CD14-positive monocyte (primary cell): ENCODE measurements around the gene ZC3H11A. TPM values are rescaled to one million over a fixed set of nuclear protein-coding genes. Genes with fewer than 3 reads are reported as not detected.

Experiments used
- DNase-seq, 3 donors: peaks; one replicate each; pipeline ENCODE4 v3.0.0-alpha.2; 2011 to 2022
- H2AFZ ChIP-seq: 2 replicates; pipeline ENCODE4 v1.6.0; 2012; ENCODE audit warnings: mild to moderate bottlenecking, low read depth, low read length, inconsistent platforms; ENCODE audit not compliant: insufficient read depth, poor library complexity, severe bottlenecking
- H3K27ac ChIP-seq, 2 donors: 1 replicate in 1 of 2; 2 replicates in 1 of 2; pipeline ENCODE4 v1.5.1; 2012 to 2013; ENCODE audit warnings: low read length in 2 of 2, control low read depth in 1 of 2, inconsistent platforms in 1 of 2, low read depth in 1 of 2, mild to moderate bottlenecking in 1 of 2
- H3K27me3 ChIP-seq, 2 donors: one replicate each; pipeline versions ENCODE4 v1.6.0 to v1.6.1; 2011 to 2013; ENCODE audit warnings: low read length in 2 of 2; ENCODE audit not compliant: control insufficient read depth in 2 of 2, insufficient read depth in 2 of 2
- H3K36me3 ChIP-seq, 2 donors: replicated peaks in 1 of 2; 1 replicate in 1 of 2; 2 replicates in 1 of 2; pipeline versions ENCODE4 v1.5.1 to v1.6.1; 2012 to 2013; ENCODE audit warnings: low read length in 2 of 2, control low read depth in 1 of 2, inconsistent platforms in 1 of 2, mild to moderate bottlenecking in 1 of 2; ENCODE audit not compliant: insufficient read depth in 2 of 2, control insufficient read depth in 1 of 2
- H3K4me1 ChIP-seq, 2 donors: 1 replicate in 1 of 2; 2 replicates in 1 of 2; pipeline versions ENCODE4 v1.5.1 to v1.6.1; 2012 to 2013; ENCODE audit warnings: low read length in 2 of 2, control low read depth in 1 of 2, inconsistent platforms in 1 of 2, mild to moderate bottlenecking in 1 of 2, moderate library complexity in 1 of 2; ENCODE audit not compliant: insufficient read depth in 2 of 2, control insufficient read depth in 1 of 2
- H3K4me2 ChIP-seq: replicated peaks from 2 replicates; pipeline ENCODE3; 2012; ENCODE audit warnings: low read length, moderate library complexity, mild to moderate bottlenecking; ENCODE audit not compliant: poor library complexity, severe bottlenecking; ENCODE audit errors: extremely low read depth
- H3K4me3 ChIP-seq, 3 experiments: fragments of 200-600 bp in 1 of 3; sonication (generic) in 1 of 3; replicated peaks in 1 of 3; 1 replicate in 2 of 3; 2 replicates in 1 of 3; pipeline ENCODE4 v1.5.1; 2011 to 2013; ENCODE audit warnings: low read length in 3 of 3, mild to moderate bottlenecking in 3 of 3, control low read depth in 2 of 3, low read depth in 2 of 3, inconsistent platforms in 1 of 3, moderate library complexity in 1 of 3
- H3K79me2 ChIP-seq: 2 replicates; pipeline ENCODE4 v1.6.0; 2012; ENCODE audit warnings: mild to moderate bottlenecking, control low read depth, inconsistent platforms, low read length, moderate library complexity; ENCODE audit not compliant: insufficient read depth
- H3K9ac ChIP-seq: 2 replicates; pipeline ENCODE4 v1.6.0; 2017; ENCODE audit warnings: low read length, mild to moderate bottlenecking; ENCODE audit not compliant: insufficient read depth, poor library complexity, severe bottlenecking
- H3K9me3 ChIP-seq, 2 donors: replicated peaks in 1 of 2; 1 replicate in 1 of 2; 2 replicates in 1 of 2; pipeline versions ENCODE4 v1.5.1 to v1.6.1; 2012 to 2013; ENCODE audit warnings: low read length in 2 of 2, control low read depth in 1 of 2; ENCODE audit not compliant: control insufficient read depth in 1 of 2, insufficient read depth in 1 of 2
- H4K20me1 ChIP-seq: 2 replicates; pipeline ENCODE4 v1.6.0; 2012; ENCODE audit warnings: mild to moderate bottlenecking, low read length, control low read depth, moderate library complexity; ENCODE audit not compliant: insufficient read depth
- H3K27ac Mint-ChIP-seq, 7 donors: one replicate each; pipeline ENCODE4 v1.8.0; 2020; ENCODE audit warnings: mild to moderate bottlenecking in 7 of 7, mixed read lengths in 7 of 7, moderate library complexity in 6 of 7, inconsistent platforms in 2 of 7
- H3K27me3 Mint-ChIP-seq, 3 donors: one replicate each; pipeline ENCODE4 v1.8.0; 2021 to 2022; ENCODE audit warnings: low read depth in 3 of 3, mild to moderate bottlenecking in 3 of 3, mixed read lengths in 3 of 3, moderate library complexity in 3 of 3, inconsistent platforms in 1 of 3
- H3K36me3 Mint-ChIP-seq, 2 donors: one replicate each; pipeline ENCODE4 v1.8.0; 2020; ENCODE audit warnings: mixed read lengths in 2 of 2, inconsistent platforms in 1 of 2, mild to moderate bottlenecking in 1 of 2
- H3K4me1 Mint-ChIP-seq: one replicate; pipeline ENCODE4 v1.8.0; 2020; ENCODE audit warnings: mild to moderate bottlenecking, mixed read lengths
- H3K4me3 Mint-ChIP-seq, 2 donors: one replicate each; pipeline ENCODE4 v1.8.0; 2020; ENCODE audit warnings: mild to moderate bottlenecking in 2 of 2, mixed read lengths in 2 of 2, moderate library complexity in 1 of 2
- H3K9me3 Mint-ChIP-seq, 7 donors: one replicate each; pipeline ENCODE4 v1.8.0; 2020 to 2022; ENCODE audit warnings: mixed read lengths in 7 of 7, mild to moderate bottlenecking in 6 of 7, moderate library complexity in 6 of 7, inconsistent platforms in 2 of 7
- WGBS: methylation state at CpG from one replicate; pipeline ENCODE4 v1.1.5; 2013; ENCODE audit warnings: missing lambda C conversion rate; ENCODE audit not compliant: insufficient coverage; 5-methylcytosine and 5-hydroxymethylcytosine counted together
- intact Hi-C, 2 donors: fragments of 100-400 bp; cut with micrococcal nuclease; formaldehyde crosslinking; loops; one replicate each; pipeline versions ENCODE4 v1.15.0 to v1.15.1; 2023
- polyA plus RNA-seq, 3 donors: library from polyadenylated mRNA; depleted of rRNA in 1 of 3; unstranded in 2 of 3; stranded (reverse) in 1 of 3; fragments of 300-500 nt in 2 of 3; fragments of >200 nt in 1 of 3; fragmentation: Illumina TruSeq in 2 of 3; gene quantifications; 1 replicate in 2 of 3; 2 replicates in 1 of 3; pipeline ENCODE4 v1.2.3, GENCODE V29; 2012 to 2021
- TF ChIP-seq, protein P1 (sequence below): fragments of 200-600 bp; IDR thresholded peaks from one replicate; pipeline ENCODE4 v1.8.0; 2022; ENCODE audit warnings: antibody characterized with exemption, mild to moderate bottlenecking

ZC3H11A gene
- polyA plus RNA-seq, 3 donors: 17.8 to 59.0 (median 23.2) TPM

DNA sequence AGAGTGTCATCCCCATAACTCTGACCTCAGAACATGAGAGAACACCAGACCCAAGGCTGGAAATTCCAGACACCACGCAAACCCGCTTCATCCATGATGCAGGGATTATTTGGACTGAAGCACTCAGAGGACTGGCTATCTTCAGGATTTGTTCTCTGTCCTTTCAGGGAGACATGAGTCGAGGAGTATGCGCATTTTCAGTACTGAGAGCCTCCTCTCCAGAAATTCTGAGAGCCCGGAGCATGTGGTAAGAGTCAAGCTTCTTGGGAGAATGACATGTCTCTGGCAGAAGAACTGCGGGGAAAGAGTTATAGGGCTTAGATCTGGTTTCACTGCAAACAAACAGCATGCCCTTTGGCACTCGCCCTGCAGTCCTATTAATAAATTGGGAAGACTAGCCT, 23.5 kb upstream of the ZC3H11A start:
- no peaks in the 10 kb centered on the region for H3K79me2 ChIP-seq
- no peak overlapping the region for H3K27ac ChIP-seq
- TF ChIP-seq, protein P1, sequence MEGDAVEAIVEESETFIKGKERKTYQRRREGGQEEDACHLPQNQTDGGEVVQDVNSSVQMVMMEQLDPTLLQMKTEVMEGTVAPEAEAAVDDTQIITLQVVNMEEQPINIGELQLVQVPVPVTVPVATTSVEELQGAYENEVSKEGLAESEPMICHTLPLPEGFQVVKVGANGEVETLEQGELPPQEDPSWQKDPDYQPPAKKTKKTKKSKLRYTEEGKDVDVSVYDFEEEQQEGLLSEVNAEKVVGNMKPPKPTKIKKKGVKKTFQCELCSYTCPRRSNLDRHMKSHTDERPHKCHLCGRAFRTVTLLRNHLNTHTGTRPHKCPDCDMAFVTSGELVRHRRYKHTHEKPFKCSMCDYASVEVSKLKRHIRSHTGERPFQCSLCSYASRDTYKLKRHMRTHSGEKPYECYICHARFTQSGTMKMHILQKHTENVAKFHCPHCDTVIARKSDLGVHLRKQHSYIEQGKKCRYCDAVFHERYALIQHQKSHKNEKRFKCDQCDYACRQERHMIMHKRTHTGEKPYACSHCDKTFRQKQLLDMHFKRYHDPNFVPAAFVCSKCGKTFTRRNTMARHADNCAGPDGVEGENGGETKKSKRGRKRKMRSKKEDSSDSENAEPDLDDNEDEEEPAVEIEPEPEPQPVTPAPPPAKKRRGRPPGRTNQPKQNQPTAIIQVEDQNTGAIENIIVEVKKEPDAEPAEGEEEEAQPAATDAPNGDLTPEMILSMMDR: no peak
- intact Hi-C loops: loop anchor here in 1 of 2 donors (10.0 kb wide), 1 partner anchor 267 kb away; no protein-coding TSS in a partner anchor
- H3K9me3 ChIP-seq: no peaks in the 10 kb centered on the region
- H3K4me1 ChIP-seq: peaks cover 12 to 15% of the 10 kb centered on the region in 2 donors
- DNase-seq: peak in 1 of 3 donors; percentile 41
- no peaks in the 10 kb centered on the region for H3K36me3 ChIP-seq
- no peaks in the 10 kb centered on the region for H3K27me3 ChIP-seq
- H3K4me2 ChIP-seq: no peak overlapping the region
- H3K9ac ChIP-seq: no peak overlapping the region
- no peak overlapping the region for H3K4me3 ChIP-seq
- WGBS: 100% methylated on average over 6 of the region's 7 CpGs
- Mint-ChIP-seq H3K4me3 (no peak overlapping the region), H3K9me3 (peaks cover 0 to 3% (median 0%) of the 10 kb centered on the region in 7 donors), H3K4me1 (peaks cover 27% of the 10 kb centered on the region), H3K36me3 (peaks cover 2 to 3% of the 10 kb centered on the region in 2 donors), H3K27ac (peak overlapping the region in 2 of 7 donors; percentile 48 to 82), H3K27me3 (peaks cover 0 to 4% (median 0%) of the 10 kb centered on the region in 3 donors)
- H4K20me1 ChIP-seq: no peaks in the 10 kb centered on the region
- no peak overlapping the region for H2AFZ ChIP-seq

DNA sequence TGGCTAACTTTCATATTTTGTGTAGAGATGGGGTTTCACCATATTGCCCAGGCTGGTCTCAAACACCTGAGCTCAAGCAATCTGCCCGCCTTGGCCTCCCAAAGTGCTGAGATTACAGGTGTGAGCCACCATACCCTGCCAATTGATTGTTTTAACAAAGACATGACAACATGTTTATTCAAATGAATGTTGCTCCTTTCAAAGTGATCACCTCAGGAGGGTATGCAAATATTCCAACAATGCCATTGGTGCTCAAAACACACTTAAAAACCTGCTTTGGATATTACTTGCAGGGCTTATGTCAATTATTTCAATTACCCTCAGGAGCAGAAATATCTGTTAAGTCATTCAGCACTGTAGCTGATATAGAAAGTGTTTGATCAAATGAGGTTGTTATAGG, 22.6 kb upstream of the ZC3H11A start:
- TF ChIP-seq, protein P1: no peak
- Histone ChIP-seq H3K27me3 (no peaks in the 10 kb centered on the region), H3K79me2 (no peaks in the 10 kb centered on the region), H3K4me1 (peaks cover 12 to 15% of the 10 kb centered on the region in 2 donors), H2AFZ (no peak overlapping the region), H4K20me1 (no peaks in the 10 kb centered on the region), H3K9me3 (no peaks in the 10 kb centered on the region), H3K4me3 (no peak overlapping the region), H3K9ac (no peak overlapping the region), H3K4me2 (no peak overlapping the region), H3K27ac (no peak overlapping the region), H3K36me3 (no peaks in the 10 kb centered on the region)
- Mint-ChIP-seq H3K27me3 (peaks cover 0 to 4% (median 0%) of the 10 kb centered on the region in 3 donors), H3K4me1 (peaks cover 27% of the 10 kb centered on the region), H3K36me3 (peaks cover 2 to 3% of the 10 kb centered on the region in 2 donors), H3K27ac (peak overlapping the region in 1 of 7 donors; percentile 33), H3K9me3 (peaks cover 0 to 3% (median 0%) of the 10 kb centered on the region in 7 donors), H3K4me3 (no peak overlapping the region)
- no CpG with 5 or more reads among the region's 1 CpG for WGBS
- intact Hi-C loops: loop anchor here in 1 of 2 donors (10.0 kb wide), 1 partner anchor 268 kb away; no protein-coding TSS in a partner anchor
- no peak for DNase-seq
